ENCODE data around the gene ANO4.
A peak's percentile ranks its signal among the peaks of the same experiment; 100 is the strongest.

ANO4 gene

GRCh38 chr12:100951756-100952155 lies 157.2 kb downstream of the ANO4 start:
- no peak for DNase-seq (ENCODE audit: low read depth, low spot score)

- no peak for DNase-seq (ENCODE audit: low read depth, low spot score)
These were observed 158.6 kb downstream of the ANO4 start for GRCh38 chr12:100953217-100953616.

- DNase-seq (ENCODE audit: low read depth, low spot score) = no peak
These were observed 159.1 kb downstream of the ANO4 start for GRCh38 chr12:100953677-100954076.

- DNase-seq (ENCODE audit: low read depth, low spot score) = no peak
These were observed 159.5 kb downstream of the ANO4 start for GRCh38 chr12:100954118-100954517.

- DNase-seq (ENCODE audit: low read depth, low spot score) = peak; percentile 70
These were observed 160.6 kb downstream of the ANO4 start for GRCh38 chr12:100955139-100955538.

GRCh38 chr12:100956311-100956852 lies 161.8 kb downstream of the ANO4 start:
- DNase-seq (ENCODE audit: low read depth, low spot score) = no peak

GRCh38 chr12:100959481-100959880 lies 164.9 kb downstream of the ANO4 start:
- DNase-seq (ENCODE audit: low read depth, low spot score) = peak; percentile 9

- no peak for DNase-seq (ENCODE audit: low read depth, low spot score)
These were observed 167.6 kb downstream of the ANO4 start for GRCh38 chr12:100962086-100962712.

GRCh38 chr12:100963381-100963780 lies 168.8 kb downstream of the ANO4 start:
- no peak for DNase-seq (ENCODE audit: low read depth, low spot score)

GRCh38 chr12:100964028-100964427 lies 169.5 kb downstream of the ANO4 start:
- no peak for DNase-seq (ENCODE audit: low read depth, low spot score)

- no peak for DNase-seq (ENCODE audit: low read depth, low spot score)
These were observed 172.6 kb downstream of the ANO4 start for GRCh38 chr12:100967189-100967588.

- DNase-seq (ENCODE audit: low read depth, low spot score) = no peak
These were observed 176.3 kb downstream of the ANO4 start for GRCh38 chr12:100970894-100971293.

- no peak for DNase-seq (ENCODE audit: low read depth, low spot score)
These were observed 177.5 kb downstream of the ANO4 start for GRCh38 chr12:100972121-100972520.

GRCh38 chr12:100974341-100974740 lies 179.8 kb downstream of the ANO4 start:
- DNase-seq (ENCODE audit: low read depth, low spot score) = no peak

GRCh38 chr12:100974747-100975146 lies 180.2 kb downstream of the ANO4 start:
- no peak for DNase-seq (ENCODE audit: low read depth, low spot score)

- no peak for DNase-seq (ENCODE audit: low read depth, low spot score)
These were observed 182.2 kb downstream of the ANO4 start for GRCh38 chr12:100976735-100977134.

- no peak for DNase-seq (ENCODE audit: low read depth, low spot score)
These were observed 186.3 kb downstream of the ANO4 start for GRCh38 chr12:100980856-100981255.

- no peak for DNase-seq (ENCODE audit: low read depth, low spot score)
These were observed 188.1 kb downstream of the ANO4 start for GRCh38 chr12:100982511-100983183.

- no peak for DNase-seq (ENCODE audit: low read depth, low spot score)
These were observed 190.2 kb downstream of the ANO4 start for GRCh38 chr12:100984796-100985195.

- DNase-seq (ENCODE audit: low read depth, low spot score) = peak; percentile 29
These were observed 192.3 kb downstream of the ANO4 start for GRCh38 chr12:100986595-100987547.

- peak; percentile 79 for DNase-seq (ENCODE audit: low read depth, low spot score)
These were observed 193.3 kb downstream of the ANO4 start for GRCh38 chr12:100987552-100988521.

Data from ELF-1 (cell line).